ENCODE data around the gene RIBC2.
A peak's percentile ranks its signal among the peaks of the same experiment; 100 is the strongest.

The RIBC2 gene

DNA sequence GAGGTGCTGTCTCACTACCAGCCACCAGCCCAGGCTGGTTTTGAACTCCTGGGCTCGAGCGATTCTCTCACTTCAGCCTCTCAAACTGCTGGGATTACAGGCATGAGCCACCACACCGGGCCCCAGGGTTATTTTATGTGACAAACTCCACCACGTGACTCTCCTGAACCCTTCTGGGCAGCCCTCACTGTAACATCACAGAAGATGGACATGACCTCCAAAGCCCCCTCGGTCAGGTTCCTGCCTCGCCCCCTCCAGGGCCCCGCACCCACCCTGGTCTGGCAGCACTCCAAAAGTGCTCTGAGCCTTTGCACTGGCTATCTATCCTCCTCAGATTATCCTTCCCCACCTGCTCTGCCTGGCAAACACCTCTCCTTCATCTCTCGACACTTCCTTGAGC lies 43.3 kb downstream of the RIBC2 start:
- TF ChIP-seq, protein P1, sequence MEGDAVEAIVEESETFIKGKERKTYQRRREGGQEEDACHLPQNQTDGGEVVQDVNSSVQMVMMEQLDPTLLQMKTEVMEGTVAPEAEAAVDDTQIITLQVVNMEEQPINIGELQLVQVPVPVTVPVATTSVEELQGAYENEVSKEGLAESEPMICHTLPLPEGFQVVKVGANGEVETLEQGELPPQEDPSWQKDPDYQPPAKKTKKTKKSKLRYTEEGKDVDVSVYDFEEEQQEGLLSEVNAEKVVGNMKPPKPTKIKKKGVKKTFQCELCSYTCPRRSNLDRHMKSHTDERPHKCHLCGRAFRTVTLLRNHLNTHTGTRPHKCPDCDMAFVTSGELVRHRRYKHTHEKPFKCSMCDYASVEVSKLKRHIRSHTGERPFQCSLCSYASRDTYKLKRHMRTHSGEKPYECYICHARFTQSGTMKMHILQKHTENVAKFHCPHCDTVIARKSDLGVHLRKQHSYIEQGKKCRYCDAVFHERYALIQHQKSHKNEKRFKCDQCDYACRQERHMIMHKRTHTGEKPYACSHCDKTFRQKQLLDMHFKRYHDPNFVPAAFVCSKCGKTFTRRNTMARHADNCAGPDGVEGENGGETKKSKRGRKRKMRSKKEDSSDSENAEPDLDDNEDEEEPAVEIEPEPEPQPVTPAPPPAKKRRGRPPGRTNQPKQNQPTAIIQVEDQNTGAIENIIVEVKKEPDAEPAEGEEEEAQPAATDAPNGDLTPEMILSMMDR (IDR thresholded peaks at IDR 0.05): no peak
- peaks cover 34% of the 10 kb centered on the region for H3K4me1 ChIP-seq
- H3K9ac ChIP-seq: no peak overlapping the region
- H3K36me3 ChIP-seq (ENCODE audit: control insufficient read depth, insufficient read depth, low read length): no peaks in the 10 kb centered on the region
- no peaks in the 10 kb centered on the region for H3K27me3 ChIP-seq (ENCODE audit: control insufficient read depth, insufficient read depth, low read length)
- H3K27ac ChIP-seq: no peak overlapping the region
- H2AFZ ChIP-seq: no peak overlapping the region
- H3K4me3 ChIP-seq (ENCODE audit: low read depth, low read length): no peak overlapping the region
- H3K79me2 ChIP-seq: no peaks in the 10 kb centered on the region
- no peak overlapping the region for H3K4me2 ChIP-seq (ENCODE audit: low read length)
- no peaks in the 10 kb centered on the region for H3K9me3 ChIP-seq (ENCODE audit: control insufficient read depth, low read length)

DNA sequence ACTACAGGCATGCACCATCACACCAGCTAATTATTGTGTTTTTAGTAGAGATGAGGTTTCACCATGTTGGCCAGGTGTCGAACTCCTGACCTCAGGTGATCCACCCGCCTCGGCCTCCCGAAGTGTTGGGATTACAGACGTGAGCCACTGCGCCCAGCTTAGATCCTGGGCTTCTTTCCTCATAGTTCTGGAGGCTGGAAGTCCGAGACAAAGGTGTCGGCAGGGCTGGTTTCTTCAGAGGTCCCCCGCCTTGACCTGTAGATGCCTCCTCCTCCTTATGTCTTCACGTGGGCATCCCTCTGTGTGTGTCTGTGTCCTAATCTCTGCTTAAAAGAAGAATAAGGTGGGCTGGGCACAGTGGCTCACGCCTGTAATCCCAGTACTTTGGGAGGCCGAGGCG lies 45.0 kb downstream of the RIBC2 start:
- Histone ChIP-seq H3K4me3 (ENCODE audit: low read depth, low read length) (no peak overlapping the region), H3K4me2 (ENCODE audit: low read length) (no peak overlapping the region), H3K4me1 (peaks cover 22% of the 10 kb centered on the region), H3K27ac (no peak overlapping the region), H3K9me3 (ENCODE audit: control insufficient read depth, low read length) (no peaks in the 10 kb centered on the region), H2AFZ (no peak overlapping the region), H3K27me3 (ENCODE audit: control insufficient read depth, insufficient read depth, low read length) (no peaks in the 10 kb centered on the region), H3K79me2 (no peaks in the 10 kb centered on the region), H3K36me3 (ENCODE audit: control insufficient read depth, insufficient read depth, low read length) (no peaks in the 10 kb centered on the region), H3K9ac (no peak overlapping the region)
- TF ChIP-seq, protein P1 (IDR thresholded peaks at IDR 0.05): no peak

DNA sequence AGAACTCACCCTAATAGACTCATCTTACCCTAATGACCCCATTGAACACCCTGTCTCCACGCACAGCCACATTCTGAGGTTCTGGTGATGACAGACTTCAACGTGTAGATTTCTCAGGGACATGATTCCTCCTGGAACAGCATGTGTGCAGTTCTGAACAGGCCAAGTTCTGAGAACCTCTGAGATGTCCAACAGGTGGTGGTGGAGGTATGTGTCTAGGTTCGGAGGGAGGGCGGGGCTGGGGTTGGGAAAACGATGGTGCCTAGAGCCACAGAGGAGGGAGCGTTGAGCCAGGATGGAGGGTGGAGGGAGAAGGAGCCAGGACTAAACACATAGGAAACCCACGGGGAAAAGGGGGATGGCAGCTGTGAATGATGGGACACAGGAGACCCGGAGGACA lies 45.7 kb downstream of the RIBC2 start:
- no peak overlapping the region for H2AFZ ChIP-seq
- no peaks in the 10 kb centered on the region for H3K79me2 ChIP-seq
- H3K4me2 ChIP-seq (ENCODE audit: low read length): no peak overlapping the region
- no peaks in the 10 kb centered on the region for H3K9me3 ChIP-seq (ENCODE audit: control insufficient read depth, low read length)
- no peaks in the 10 kb centered on the region for H3K27me3 ChIP-seq (ENCODE audit: control insufficient read depth, insufficient read depth, low read length)
- no peaks in the 10 kb centered on the region for H3K36me3 ChIP-seq (ENCODE audit: control insufficient read depth, insufficient read depth, low read length)
- no peak overlapping the region for H3K4me3 ChIP-seq (ENCODE audit: low read depth, low read length)
- no peak overlapping the region for H3K27ac ChIP-seq
- H3K4me1 ChIP-seq: peaks cover 15% of the 10 kb centered on the region
- no peak overlapping the region for H3K9ac ChIP-seq
- TF ChIP-seq, protein P1 (IDR thresholded peaks at IDR 0.05): no peak

DNA sequence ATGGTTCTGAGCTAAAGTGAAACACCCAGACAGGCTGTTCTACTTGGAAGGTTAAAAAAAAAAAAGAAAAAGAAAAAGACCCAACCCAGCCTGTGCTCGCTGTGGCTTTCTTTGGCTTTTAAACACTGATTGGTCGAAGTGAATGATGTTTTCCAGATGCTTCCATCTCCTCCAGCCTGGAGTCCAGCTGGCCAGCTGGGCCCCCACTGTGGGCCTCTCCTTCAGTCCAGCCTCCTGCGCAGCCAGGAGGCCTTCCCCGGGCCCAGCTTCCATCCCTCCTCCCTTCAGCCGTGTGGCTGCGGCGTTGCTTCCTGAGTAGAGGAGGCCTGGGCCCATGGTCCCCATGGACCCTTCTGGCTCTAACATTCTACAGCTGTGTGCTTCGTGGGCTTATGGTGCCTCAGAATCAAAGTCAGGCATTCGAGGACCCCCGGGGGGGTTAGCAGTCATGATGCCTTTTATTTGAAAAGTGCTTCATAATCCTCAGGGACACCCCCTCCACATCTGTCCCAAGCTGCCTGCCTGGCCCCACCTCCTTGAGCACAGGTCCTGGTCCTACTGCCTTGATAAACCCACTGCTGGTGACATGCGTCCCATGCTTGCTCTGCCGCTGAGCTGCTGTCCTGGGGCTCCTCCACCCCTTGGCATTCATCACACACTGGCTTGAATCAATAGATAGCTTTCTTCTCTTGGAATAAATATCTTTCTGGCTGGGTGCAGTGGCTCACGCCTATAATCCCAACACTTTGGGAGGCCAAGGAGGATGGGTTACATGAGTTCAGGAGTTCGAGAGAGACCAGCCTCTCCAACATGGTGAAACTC lies 47.0 kb downstream of the RIBC2 start:
- Histone ChIP-seq H3K79me2 (no peaks in the 10 kb centered on the region), H2AFZ (no peak overlapping the region), H3K27ac (peak overlapping the region; percentile 79), H3K4me1 (peaks cover 13% of the 10 kb centered on the region), H3K9ac (no peak overlapping the region), H3K27me3 (ENCODE audit: control insufficient read depth, insufficient read depth, low read length) (no peaks in the 10 kb centered on the region), H3K36me3 (ENCODE audit: control insufficient read depth, insufficient read depth, low read length) (no peaks in the 10 kb centered on the region), H3K4me3 (ENCODE audit: low read depth, low read length) (no peak overlapping the region), H3K4me2 (ENCODE audit: low read length) (no peak overlapping the region), H3K9me3 (ENCODE audit: control insufficient read depth, low read length) (no peaks in the 10 kb centered on the region)
- TF ChIP-seq, protein P1 (IDR thresholded peaks at IDR 0.05): no peak

Data from parathyroid adenoma (tissue), 2 donors.